Muscle layer of duodenum (tissue), 2 donors: ENCODE measurements around the gene TJP2.

Experiments used
- H3K27ac ChIP-seq: one replicate; pipeline ENCODE4 v1.7.0; 2013; ENCODE audit warnings: mild to moderate bottlenecking, low read length
- H3K27me3 ChIP-seq: one replicate; pipeline ENCODE4 v1.7.0; 2013; ENCODE audit warnings: low read depth, mild to moderate bottlenecking, control low read depth, low read length
- H3K36me3 ChIP-seq, 2 donors: one replicate each; pipeline ENCODE4 v1.7.0; 2013; ENCODE audit warnings: low read length in 2 of 2, control low read depth in 1 of 2, mild to moderate bottlenecking in 1 of 2; ENCODE audit not compliant: insufficient read depth in 2 of 2, control insufficient read depth in 1 of 2
- H3K4me1 ChIP-seq, 2 donors: one replicate each; pipeline ENCODE4 v1.7.0; 2013; ENCODE audit warnings: low read length in 2 of 2, mild to moderate bottlenecking in 2 of 2, control low read depth in 1 of 2, moderate library complexity in 1 of 2; ENCODE audit not compliant: insufficient read depth in 2 of 2, control insufficient read depth in 1 of 2
- H3K4me3 ChIP-seq, 2 donors: one replicate each; pipeline ENCODE4 v1.7.0; 2013; ENCODE audit warnings: low read length in 2 of 2, low read depth in 1 of 2, mild to moderate bottlenecking in 1 of 2
- H3K9me3 ChIP-seq, 2 donors: one replicate each; pipeline ENCODE4 v1.7.0; 2013; ENCODE audit warnings: low read length in 2 of 2, control low read depth in 1 of 2, mild to moderate bottlenecking in 1 of 2; ENCODE audit not compliant: control insufficient read depth in 1 of 2
- donor health status: healthy.

Gene TJP2

GRCh38 chr9:69173891-69174615 is at the start of gene TJP2:
TJP2 (plus strand) TSS chr9:69174277; CDS start chr9:69174373, 96 bp downstream.
- Histone ChIP-seq H3K4me1 (peaks cover 5 to 19% of the 10 kb centered on the region in 2 donors), H3K27ac (peak within 1 kb of the TSS; percentile 76), H3K4me3 (peak within 1 kb of the TSS; percentile 69 to 73)

DNA sequence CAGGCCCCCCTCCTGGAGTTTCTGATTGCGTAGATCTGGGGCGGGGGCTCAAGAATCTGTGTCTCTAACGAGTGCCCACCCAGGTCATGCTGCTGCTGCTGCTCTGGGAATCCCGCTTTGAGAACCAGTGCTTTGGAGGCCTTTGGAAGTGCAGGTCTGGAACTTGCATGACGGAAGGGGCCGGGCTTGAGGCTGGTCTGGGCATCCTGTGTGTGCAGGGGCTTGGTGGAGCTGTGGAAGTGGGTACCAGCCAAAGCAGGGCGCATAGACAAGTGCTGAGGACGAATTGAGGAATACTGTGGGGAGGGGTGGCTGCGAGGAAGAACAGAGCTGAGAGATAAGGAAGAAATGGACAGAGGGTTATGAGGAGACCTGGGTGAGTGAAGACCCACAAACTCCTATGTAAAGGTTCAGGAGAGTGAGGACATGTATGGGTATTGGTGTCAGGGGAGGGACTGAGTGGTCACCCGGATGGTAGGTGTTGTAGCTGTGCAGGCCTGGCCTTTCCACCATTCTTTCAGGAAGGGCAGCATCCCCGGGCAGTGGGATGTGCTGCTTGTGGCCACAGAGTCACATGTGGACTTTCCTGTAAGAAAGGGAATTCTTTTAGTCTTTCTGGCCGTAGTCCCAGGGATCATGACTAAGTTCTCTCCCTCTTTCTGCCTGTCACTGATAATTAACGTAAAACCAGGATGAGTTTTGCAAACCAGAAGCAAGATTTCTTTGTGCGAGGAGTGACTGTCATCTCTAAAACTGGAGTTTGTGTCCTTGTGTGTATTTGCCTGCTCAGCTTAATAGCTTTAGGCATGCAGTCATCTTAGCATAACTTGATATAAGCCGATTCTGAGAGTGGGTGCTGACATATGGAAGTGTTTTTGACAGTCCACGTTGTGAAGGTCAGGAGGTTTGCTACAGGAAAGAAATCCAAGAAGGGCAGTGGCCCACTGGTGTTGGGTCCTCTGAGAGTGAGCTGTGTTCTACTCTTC is 43.3 kb upstream of the TJP2 start:
- H3K36me3 ChIP-seq = no peaks in the 10 kb centered on the region
- no peak overlapping the region for H3K4me3 ChIP-seq
- peaks cover 3 to 5% of the 10 kb centered on the region in 2 donors for H3K4me1 ChIP-seq
- H3K27ac ChIP-seq = peak overlapping the region; percentile 53
- H3K27me3 ChIP-seq = no peaks in the 10 kb centered on the region
- H3K9me3 ChIP-seq = no peaks in the 10 kb centered on the region

More at GRCh38 chr9:69173891-69174615, at the start of gene TJP2:
- H3K36me3 ChIP-seq = no peaks in the 10 kb centered on the region
- H3K27me3 ChIP-seq = no peaks in the 10 kb centered on the region
- H3K9me3 ChIP-seq = no peaks in the 10 kb centered on the region

GRCh38 chr9:69131682-69132081 is 42.4 kb upstream of the TJP2 start:
- no peak overlapping the region for H3K4me3 ChIP-seq
- H3K9me3 ChIP-seq = no peaks in the 10 kb centered on the region
- H3K4me1 ChIP-seq = peaks cover 3 to 5% of the 10 kb centered on the region in 2 donors
- no peaks in the 10 kb centered on the region for H3K27me3 ChIP-seq
- H3K27ac ChIP-seq = peak overlapping the region; percentile 53
- H3K36me3 ChIP-seq = no peaks in the 10 kb centered on the region

DNA sequence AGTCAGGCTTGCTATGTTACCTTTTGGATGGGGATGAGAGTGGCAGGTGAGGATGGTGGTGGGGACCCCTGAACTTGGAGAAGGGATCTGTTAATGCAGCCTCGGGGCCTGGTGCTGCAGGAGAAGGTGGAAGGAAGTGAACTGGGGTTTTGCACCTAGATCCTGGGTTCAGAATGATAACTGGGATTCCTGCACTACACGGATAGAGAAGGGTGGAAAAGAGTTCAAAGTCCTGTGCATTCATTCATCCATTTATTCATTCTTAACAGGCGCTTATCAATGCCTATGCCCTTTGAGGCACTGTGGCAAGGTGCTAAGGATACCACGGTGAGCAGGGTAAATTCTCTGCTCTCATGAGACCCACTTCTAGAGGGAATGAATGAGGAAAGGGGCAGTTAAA is 41.7 kb upstream of the TJP2 start:
- no peaks in the 10 kb centered on the region for H3K9me3 ChIP-seq
- no peaks in the 10 kb centered on the region for H3K27me3 ChIP-seq
- H3K4me3 ChIP-seq = no peak overlapping the region
- H3K4me1 ChIP-seq = peaks cover 3 to 5% of the 10 kb centered on the region in 2 donors
- no peak overlapping the region for H3K27ac ChIP-seq
- no peaks in the 10 kb centered on the region for H3K36me3 ChIP-seq

GRCh38 chr9:69134412-69134811 is 39.7 kb upstream of the TJP2 start:
- Histone ChIP-seq H3K36me3 (no peaks in the 10 kb centered on the region), H3K27ac (no peak overlapping the region), H3K4me3 (no peak overlapping the region), H3K4me1 (peaks cover 3 to 5% of the 10 kb centered on the region in 2 donors), H3K27me3 (no peaks in the 10 kb centered on the region), H3K9me3 (no peaks in the 10 kb centered on the region)

DNA sequence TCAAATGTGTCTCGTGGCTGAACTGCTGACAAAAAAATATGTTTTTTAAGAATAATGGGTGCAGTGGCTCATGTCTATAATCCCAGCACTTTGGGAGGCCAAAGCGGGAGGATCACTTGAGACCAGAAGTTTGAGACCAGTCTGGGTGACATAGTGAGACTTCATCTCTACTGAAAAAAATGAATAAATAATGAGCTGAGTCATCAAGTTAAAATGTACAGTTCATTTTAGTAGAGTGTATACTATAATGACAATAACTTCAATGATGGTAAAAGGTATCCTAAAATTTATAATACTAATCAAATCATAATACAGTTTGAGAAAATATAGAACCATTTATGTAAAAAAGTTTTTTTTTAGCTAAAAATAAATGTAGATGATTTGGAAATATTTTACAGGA is 37.9 kb upstream of the TJP2 start:
- Histone ChIP-seq H3K36me3 (no peaks in the 10 kb centered on the region), H3K27me3 (no peaks in the 10 kb centered on the region), H3K4me3 (no peak overlapping the region), H3K9me3 (no peaks in the 10 kb centered on the region), H3K4me1 (peaks cover 3% of the 10 kb centered on the region in 2 donors), H3K27ac (no peak overlapping the region)

DNA sequence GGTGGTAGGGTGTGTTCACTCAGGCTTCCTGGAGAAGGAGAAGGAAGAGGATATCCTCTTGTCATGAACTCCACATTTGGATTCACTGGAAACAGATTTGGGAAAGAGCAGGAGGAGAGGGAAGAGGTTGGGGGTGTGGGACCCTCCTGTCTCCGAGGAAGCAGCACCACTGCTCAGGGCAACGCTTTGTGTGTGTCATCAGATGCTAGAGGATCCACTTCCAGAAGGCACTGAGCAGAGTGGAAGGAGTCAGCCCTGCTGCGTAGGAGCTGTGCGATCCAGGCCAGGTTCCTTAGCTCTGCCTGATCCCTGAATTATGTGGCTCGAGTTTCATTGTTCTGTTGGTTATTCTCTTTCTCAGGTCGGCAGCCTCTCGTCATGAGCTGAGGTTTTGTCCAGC is 37.3 kb upstream of the TJP2 start:
- Histone ChIP-seq H3K4me1 (peaks cover 0 to 3% of the 10 kb centered on the region in 2 donors), H3K4me3 (no peak overlapping the region), H3K36me3 (no peaks in the 10 kb centered on the region), H3K27me3 (no peaks in the 10 kb centered on the region), H3K27ac (no peak overlapping the region), H3K9me3 (no peaks in the 10 kb centered on the region)

DNA sequence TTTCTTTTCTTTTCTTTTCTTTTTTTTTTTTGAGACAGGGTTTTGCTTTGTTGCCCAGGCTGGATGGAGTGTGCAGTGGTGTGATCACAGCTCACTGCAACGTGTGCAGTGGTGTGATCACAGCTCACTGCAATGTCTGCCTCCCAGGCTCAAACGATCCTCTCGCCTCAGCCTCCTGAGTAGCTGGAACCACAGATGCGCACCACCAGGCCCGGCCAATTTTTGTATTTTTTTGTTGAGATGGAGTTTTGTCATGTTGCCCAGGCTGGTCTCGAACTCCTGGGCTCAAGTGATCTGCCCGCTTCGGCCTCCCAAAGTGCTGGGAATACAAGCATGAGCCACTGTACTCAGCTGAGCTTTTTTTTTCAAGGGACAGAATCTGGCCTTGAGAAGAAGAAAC is 36.8 kb upstream of the TJP2 start:
- peaks cover 0 to 3% of the 10 kb centered on the region in 2 donors for H3K4me1 ChIP-seq
- no peaks in the 10 kb centered on the region for H3K9me3 ChIP-seq
- H3K36me3 ChIP-seq = no peaks in the 10 kb centered on the region
- no peaks in the 10 kb centered on the region for H3K27me3 ChIP-seq
- no peak overlapping the region for H3K4me3 ChIP-seq
- H3K27ac ChIP-seq = no peak overlapping the region

- no peak overlapping the region for H3K4me3 ChIP-seq
- no peak overlapping the region for H3K27ac ChIP-seq
These were observed 34.5 kb upstream of the TJP2 start for GRCh38 chr9:69139596-69139995.

DNA sequence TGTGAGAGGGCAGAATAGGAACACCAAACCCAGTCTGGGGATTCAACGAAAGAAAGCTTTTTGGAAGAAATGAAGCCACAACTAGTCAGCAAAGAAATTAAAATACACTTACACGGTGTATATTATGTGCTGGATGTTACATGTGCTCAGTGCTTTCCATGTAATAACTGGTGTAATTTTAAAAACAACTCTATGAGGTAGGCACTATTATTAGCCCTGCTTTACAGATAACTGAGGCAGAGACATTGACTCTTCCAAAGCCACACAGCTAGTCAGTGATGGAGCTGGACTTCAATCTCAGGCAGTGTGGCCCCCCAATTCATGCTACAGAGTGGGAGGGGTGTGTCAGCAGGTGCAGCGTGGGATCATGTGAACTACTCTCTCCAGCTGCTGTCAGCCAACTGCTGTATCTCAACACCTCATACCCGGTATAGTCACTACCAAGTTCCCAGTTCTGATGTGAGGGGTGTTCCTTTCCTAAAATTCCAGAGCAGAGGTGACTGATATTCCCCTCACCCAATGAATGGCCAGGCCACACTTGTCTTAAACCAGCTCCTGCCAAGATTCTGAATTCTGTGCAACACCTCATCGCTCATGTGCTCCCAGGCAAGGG is 33.8 kb upstream of the TJP2 start:
- H3K27ac ChIP-seq = no peak overlapping the region

More at GRCh38 chr9:69139596-69139995, 34.5 kb upstream of the TJP2 start:
- no peaks in the 10 kb centered on the region for H3K36me3 ChIP-seq
- no peaks in the 10 kb centered on the region for H3K27me3 ChIP-seq
- no peaks in the 10 kb centered on the region for H3K4me1 ChIP-seq
- H3K9me3 ChIP-seq = no peaks in the 10 kb centered on the region

DNA sequence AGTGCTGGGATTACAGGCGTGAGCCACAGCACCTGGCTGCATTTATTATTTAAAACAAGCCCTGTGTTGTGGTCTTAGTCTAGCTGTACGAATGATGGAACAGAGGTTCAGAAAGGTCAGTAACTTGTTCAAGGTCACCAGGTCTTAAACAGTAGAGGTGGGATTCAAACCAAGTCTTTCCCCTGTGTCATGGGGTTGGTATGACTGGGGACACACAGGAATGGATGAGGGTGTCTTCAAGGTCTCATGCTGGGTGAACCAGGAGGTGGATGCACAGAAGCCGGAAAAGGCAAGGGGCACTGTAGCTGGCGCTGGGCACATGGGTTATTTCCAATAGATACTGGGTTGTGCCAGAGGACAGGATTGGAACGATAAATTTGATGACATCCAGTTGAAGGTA is 32.2 kb upstream of the TJP2 start:
- Histone ChIP-seq H3K27me3 (no peaks in the 10 kb centered on the region), H3K36me3 (no peaks in the 10 kb centered on the region), H3K9me3 (no peaks in the 10 kb centered on the region), H3K4me3 (no peak overlapping the region), H3K27ac (no peak overlapping the region), H3K4me1 (no peaks in the 10 kb centered on the region)

More for the DNA sequence above, 33.8 kb upstream of the TJP2 start:
- no peak overlapping the region for H3K4me3 ChIP-seq
- H3K27me3 ChIP-seq = no peaks in the 10 kb centered on the region
- no peaks in the 10 kb centered on the region for H3K4me1 ChIP-seq
- H3K9me3 ChIP-seq = no peaks in the 10 kb centered on the region
- H3K36me3 ChIP-seq = no peaks in the 10 kb centered on the region
